IPS-NIHi7 (cell line): Measurements from ENCODE around the gene DMTF1.
A peak's percentile ranks its signal among the peaks of the same experiment; 100 is the strongest.
"Not testable (repeated sequence)": the region's sequence is repeated elsewhere in the genome, so short reads cannot be mapped to it uniquely, and the experiment has no call there.

Experiments
- DNase-seq: peaks from one replicate; pipeline ENCODE4 v3.0.0; 2012; ENCODE audit warnings: mixed read lengths; ENCODE audit errors: extremely low spot score

Gene DMTF1

GRCh38 chr7:87152112-87152896 lies at the start of gene DMTF1:
Gene DMTF1, plus strand, starts transcription at chr7:87152453. Its CDS starts 12,489 bp downstream, at chr7:87164942.
- peak; percentile 96 for DNase-seq

GRCh38 chr7:87105401-87105800 lies 46.9 kb upstream of the DMTF1 start:
- no peak for DNase-seq

GRCh38 chr7:87106974-87107612 lies 45.2 kb upstream of the DMTF1 start:
- no peak for DNase-seq

- no peak for DNase-seq
These were observed 44.1 kb upstream of the DMTF1 start for GRCh38 chr7:87107949-87108776.

- DNase-seq, result no peak
These were observed 41.5 kb upstream of the DMTF1 start for GRCh38 chr7:87110778-87111177.

GRCh38 chr7:87111877-87112276 lies 40.4 kb upstream of the DMTF1 start:
- no peak for DNase-seq

- DNase-seq, result no peak
These were observed 39.2 kb upstream of the DMTF1 start for GRCh38 chr7:87113077-87113476.

- not testable (repeated sequence) for DNase-seq
These were observed 38.3 kb upstream of the DMTF1 start for GRCh38 chr7:87113904-87114303.

GRCh38 chr7:87115772-87116171 lies 36.5 kb upstream of the DMTF1 start:
- DNase-seq, result not testable (repeated sequence)

GRCh38 chr7:87116315-87116714 lies 35.9 kb upstream of the DMTF1 start:
- DNase-seq, result no peak

- DNase-seq, result no peak
These were observed 32.7 kb upstream of the DMTF1 start for GRCh38 chr7:87119581-87119980.

- DNase-seq, result no peak
These were observed 29.1 kb upstream of the DMTF1 start for GRCh38 chr7:87123105-87123504.

GRCh38 chr7:87127019-87127418 lies 25.2 kb upstream of the DMTF1 start:
- no peak for DNase-seq

- DNase-seq, result peak; percentile 44
These were observed 23.4 kb upstream of the DMTF1 start for GRCh38 chr7:87128861-87129267.

GRCh38 chr7:87129332-87129731 lies 22.9 kb upstream of the DMTF1 start:
- no peak for DNase-seq

GRCh38 chr7:87129848-87130247 lies 22.4 kb upstream of the DMTF1 start:
- DNase-seq, result no peak

GRCh38 chr7:87131771-87132170 lies 20.5 kb upstream of the DMTF1 start:
- no peak for DNase-seq

GRCh38 chr7:87137271-87137670 lies 15.0 kb upstream of the DMTF1 start:
- DNase-seq, result no peak

- DNase-seq, result no peak
These were observed 12.7 kb upstream of the DMTF1 start for GRCh38 chr7:87139514-87139913.

GRCh38 chr7:87140271-87140748 lies 11.9 kb upstream of the DMTF1 start:
- DNase-seq, result no peak

GRCh38 chr7:87144173-87144657 lies 8.0 kb upstream of the DMTF1 start:
- no peak for DNase-seq

- peak; percentile 9 for DNase-seq
These were observed 5.4 kb upstream of the DMTF1 start for GRCh38 chr7:87146740-87147386.
